Neural cell (in vitro differentiated cells): ENCODE results near the gene SMCO2. TPM values are rescaled to one million over a fixed set of nuclear protein-coding genes. Genes with fewer than 3 reads are reported as not detected.

Experiments
- H2AFZ ChIP-seq: fragments of 200-600, 300-800 bp; sonication (generic), shearing (Covaris generic); 2 replicates; pipeline ENCODE4 v1.6.0; 2014; ENCODE audit warnings: low read depth, mild to moderate bottlenecking, antibody characterized with exemption, low read length, moderate library complexity
- H3F3A ChIP-seq: fragments of 200-600 bp; shearing (Covaris generic); 2 replicates; pipeline ENCODE4 v1.6.1; 2016; ENCODE audit warnings: mild to moderate bottlenecking, moderate library complexity, mixed read lengths, antibody characterized with exemption, low read length; ENCODE audit not compliant: insufficient read depth, poor library complexity, severe bottlenecking
- H3K27ac ChIP-seq: fragments of 200-600, 300-800 bp; sonication (generic), shearing (Covaris generic); 2 replicates; pipeline ENCODE4 v1.5.1; 2014; ENCODE audit warnings: mild to moderate bottlenecking, low read length, moderate library complexity
- H3K27me3 ChIP-seq: fragments of 300-800, 200-600 bp; sonication (generic), shearing (Covaris generic); 2 replicates; pipeline ENCODE4 v1.6.0; 2014; ENCODE audit warnings: mild to moderate bottlenecking, low read depth, low read length, moderate library complexity; ENCODE audit not compliant: insufficient read depth
- H3K36me3 ChIP-seq: fragments of 300-800, 200-600 bp; sonication (generic), shearing (Covaris generic); 2 replicates; pipeline ENCODE4 v1.5.1; 2014; ENCODE audit warnings: mild to moderate bottlenecking, antibody characterized with exemption, low read length, moderate library complexity; ENCODE audit not compliant: insufficient read depth
- H3K4me2 ChIP-seq: fragments of 300-800, 200-600 bp; sonication (generic), shearing (Covaris generic); 2 replicates; pipeline ENCODE4 v1.6.0; 2014; ENCODE audit warnings: mild to moderate bottlenecking, low read length
- H3K4me3 ChIP-seq: fragments of 300-800, 200-600 bp; sonication (generic), shearing (Covaris generic); 2 replicates; pipeline ENCODE4 v1.5.1; 2014; ENCODE audit warnings: mild to moderate bottlenecking, low read length, moderate library complexity
- H3K79me2 ChIP-seq: fragments of 200-600 bp; shearing (Covaris generic); replicated peaks from 2 replicates; pipeline ENCODE4 v1.6.0; 2014; ENCODE audit warnings: mild to moderate bottlenecking, low read length, moderate library complexity; ENCODE audit not compliant: insufficient read depth
- H3K9ac ChIP-seq: fragments of 300-800, 200-600 bp; sonication (generic), shearing (Covaris generic); 2 replicates; pipeline ENCODE4 v1.6.1; 2016; ENCODE audit warnings: mild to moderate bottlenecking, low read length, mixed read lengths
- H3K9me2 ChIP-seq: fragments of 200-600 bp; shearing (Covaris generic); 2 replicates; pipeline ENCODE4 v1.6.1; 2016; ENCODE audit warnings: mild to moderate bottlenecking, low read length, mixed read lengths; ENCODE audit not compliant: insufficient read depth
- H3K9me3 ChIP-seq: fragments of 200-600, 300-800 bp; sonication (generic), shearing (Covaris generic); 2 replicates; pipeline ENCODE4 v1.6.1; 2016; ENCODE audit warnings: mild to moderate bottlenecking, mixed run types, low read length, moderate library complexity, mixed read lengths
- H4K20me1 ChIP-seq: fragments of 200-600 bp; shearing (Covaris generic); 2 replicates; pipeline ENCODE4 v1.6.1; 2016; ENCODE audit warnings: mild to moderate bottlenecking, mixed run types; ENCODE audit not compliant: insufficient read depth
- EP300 ChIP-seq: fragments of 450-650 bp; conservative IDR thresholded peaks from 2 replicates; pipeline ENCODE4 v1.6.1; 2014; ENCODE audit warnings: antibody characterized with exemption, mild to moderate bottlenecking, moderate library complexity; ENCODE audit not compliant: poor library complexity, severe bottlenecking
- EZH2 ChIP-seq: fragments of 200-600, 300-800 bp; shearing (Covaris generic), sonication (generic); IDR thresholded peaks from 2 replicates; pipeline ENCODE4 v1.6.1; 2014; ENCODE audit warnings: antibody characterized with exemption, low read length, borderline replicate concordance, mild to moderate bottlenecking; ENCODE audit not compliant: insufficient read depth, poor library complexity, severe bottlenecking
- MXI1 ChIP-seq: fragments of 450-650 bp; conservative IDR thresholded peaks from 2 replicates; pipeline ENCODE4 v1.6.1; 2014; ENCODE audit warnings: antibody characterized with exemption, mild to moderate bottlenecking; ENCODE audit not compliant: poor library complexity, severe bottlenecking
- POLR2AphosphoS5 ChIP-seq: IDR thresholded peaks from 2 replicates; pipeline ENCODE4 v1.6.1; 2012
- RAD21 ChIP-seq: fragments of 450-650 bp; conservative IDR thresholded peaks from 2 replicates; pipeline ENCODE4 v1.6.1; 2014; ENCODE audit warnings: antibody characterized with exemption, mild to moderate bottlenecking, moderate library complexity
- SMC3 ChIP-seq: fragments of 450-650 bp; conservative IDR thresholded peaks from 2 replicates; pipeline ENCODE4 v1.6.1; 2014; ENCODE audit warnings: antibody characterized with exemption, mild to moderate bottlenecking, moderate library complexity; ENCODE audit not compliant: poor library complexity
- TAF1 ChIP-seq: IDR thresholded peaks from 2 replicates; pipeline ENCODE4 v1.6.1; 2012; ENCODE audit warnings: low read depth
- polyA plus RNA-seq: library from polyadenylated mRNA; depleted of rRNA; stranded (reverse); fragments of >200 nt; gene quantifications from 2 replicates; pipeline ENCODE4 v1.2.3, GENCODE V29; 2014
- TF ChIP-seq, protein P1 (sequence below): fragments of 450-650 bp; IDR thresholded peaks from 2 replicates; pipeline ENCODE4 v1.5.1; 2014; ENCODE audit warnings: antibody characterized with exemption, mild to moderate bottlenecking, moderate library complexity; ENCODE audit not compliant: poor library complexity, severe bottlenecking

SMCO2 gene
- polyA plus RNA-seq, 1 donor from 2014 or later, result not detected

DNA sequence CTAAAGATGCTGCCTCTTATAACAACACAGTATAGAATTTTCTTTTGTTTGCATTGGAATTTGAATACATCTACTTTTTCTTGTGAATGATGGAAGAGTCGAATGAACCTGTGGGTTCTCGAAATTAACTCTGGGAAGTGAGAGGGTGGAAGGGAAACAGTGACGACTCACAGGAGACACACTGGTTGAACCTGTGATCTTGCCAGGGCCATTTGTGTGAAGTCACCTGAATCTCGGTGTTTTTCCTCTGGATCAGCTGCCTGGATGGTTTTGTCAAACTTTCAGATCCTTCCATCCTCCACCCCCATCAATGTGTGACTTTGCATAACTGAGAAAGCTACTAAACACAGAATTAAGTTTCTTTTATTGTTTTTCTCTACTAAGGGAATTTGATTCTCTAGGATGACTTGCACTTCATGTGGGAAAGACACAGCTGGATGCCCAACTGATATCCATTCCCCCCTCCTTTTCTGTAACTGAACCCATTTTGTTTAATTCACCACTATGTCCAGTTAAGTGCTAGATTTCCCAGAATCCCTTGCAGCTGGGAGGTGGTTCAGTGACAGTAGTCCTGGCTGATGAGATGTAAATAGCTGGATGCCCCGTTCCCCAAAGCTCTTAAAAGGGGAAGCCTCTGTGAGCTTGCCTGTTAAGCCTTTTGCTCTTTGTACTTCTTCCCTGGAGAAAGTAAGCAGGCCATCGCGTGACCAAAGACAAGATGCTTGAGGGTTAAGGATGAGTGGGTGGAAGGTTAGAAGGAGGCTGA lies 83.8 kb downstream of the SMCO2 start:
- Histone ChIP-seq H3F3A (no peaks in the 10 kb centered on the region), H3K79me2 (peaks cover 29% of the 10 kb centered on the region), H3K9ac (no peak overlapping the region), H2AFZ (no peak overlapping the region), H3K9me2 (no peaks in the 10 kb centered on the region), H3K4me3 (no peak overlapping the region), H3K27me3 (no peaks in the 10 kb centered on the region), H3K4me2 (no peak overlapping the region), H3K36me3 (no peaks in the 10 kb centered on the region), H3K27ac (no peak overlapping the region), H3K9me3 (no peaks in the 10 kb centered on the region), H4K20me1 (no peaks in the 10 kb centered on the region)
- TF ChIP-seq RAD21 (no peak), EP300 (no peak), MXI1 (no peak)

DNA sequence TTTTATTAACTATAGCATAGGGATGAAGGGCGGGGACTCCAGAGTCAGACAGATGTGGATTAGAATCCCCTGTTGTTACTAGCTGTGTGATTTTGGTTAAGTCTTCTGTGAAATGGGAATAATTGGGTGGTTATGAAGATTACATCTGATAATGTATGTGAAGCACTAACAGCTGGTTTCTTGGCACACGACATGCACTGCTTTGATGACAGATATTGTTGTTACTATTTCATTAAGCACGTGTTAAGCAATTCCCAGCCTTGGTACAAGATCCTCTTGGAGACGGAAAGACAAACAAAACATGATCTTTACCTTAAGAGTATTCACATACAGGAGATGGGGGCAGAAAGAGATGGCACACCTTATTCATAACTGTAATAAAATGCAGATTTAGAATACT lies 85.4 kb downstream of the SMCO2 start:
- Histone ChIP-seq H3K9ac (no peak overlapping the region), H3K36me3 (no peaks in the 10 kb centered on the region), H4K20me1 (no peaks in the 10 kb centered on the region), H3K9me2 (no peaks in the 10 kb centered on the region), H3K79me2 (peaks cover 18% of the 10 kb centered on the region), H3F3A (no peaks in the 10 kb centered on the region), H3K4me3 (no peak overlapping the region), H3K27me3 (no peaks in the 10 kb centered on the region), H3K4me2 (no peak overlapping the region), H3K9me3 (no peaks in the 10 kb centered on the region), H3K27ac (no peak overlapping the region), H2AFZ (no peak overlapping the region)
- TF ChIP-seq EP300 (no peak), MXI1 (no peak), POLR2AphosphoS5 (no peak), SMC3 (no peak), TAF1 (no peak), RAD21 (no peak), EZH2 (no peak)
- TF ChIP-seq, protein P1, sequence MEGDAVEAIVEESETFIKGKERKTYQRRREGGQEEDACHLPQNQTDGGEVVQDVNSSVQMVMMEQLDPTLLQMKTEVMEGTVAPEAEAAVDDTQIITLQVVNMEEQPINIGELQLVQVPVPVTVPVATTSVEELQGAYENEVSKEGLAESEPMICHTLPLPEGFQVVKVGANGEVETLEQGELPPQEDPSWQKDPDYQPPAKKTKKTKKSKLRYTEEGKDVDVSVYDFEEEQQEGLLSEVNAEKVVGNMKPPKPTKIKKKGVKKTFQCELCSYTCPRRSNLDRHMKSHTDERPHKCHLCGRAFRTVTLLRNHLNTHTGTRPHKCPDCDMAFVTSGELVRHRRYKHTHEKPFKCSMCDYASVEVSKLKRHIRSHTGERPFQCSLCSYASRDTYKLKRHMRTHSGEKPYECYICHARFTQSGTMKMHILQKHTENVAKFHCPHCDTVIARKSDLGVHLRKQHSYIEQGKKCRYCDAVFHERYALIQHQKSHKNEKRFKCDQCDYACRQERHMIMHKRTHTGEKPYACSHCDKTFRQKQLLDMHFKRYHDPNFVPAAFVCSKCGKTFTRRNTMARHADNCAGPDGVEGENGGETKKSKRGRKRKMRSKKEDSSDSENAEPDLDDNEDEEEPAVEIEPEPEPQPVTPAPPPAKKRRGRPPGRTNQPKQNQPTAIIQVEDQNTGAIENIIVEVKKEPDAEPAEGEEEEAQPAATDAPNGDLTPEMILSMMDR, result no peak

DNA sequence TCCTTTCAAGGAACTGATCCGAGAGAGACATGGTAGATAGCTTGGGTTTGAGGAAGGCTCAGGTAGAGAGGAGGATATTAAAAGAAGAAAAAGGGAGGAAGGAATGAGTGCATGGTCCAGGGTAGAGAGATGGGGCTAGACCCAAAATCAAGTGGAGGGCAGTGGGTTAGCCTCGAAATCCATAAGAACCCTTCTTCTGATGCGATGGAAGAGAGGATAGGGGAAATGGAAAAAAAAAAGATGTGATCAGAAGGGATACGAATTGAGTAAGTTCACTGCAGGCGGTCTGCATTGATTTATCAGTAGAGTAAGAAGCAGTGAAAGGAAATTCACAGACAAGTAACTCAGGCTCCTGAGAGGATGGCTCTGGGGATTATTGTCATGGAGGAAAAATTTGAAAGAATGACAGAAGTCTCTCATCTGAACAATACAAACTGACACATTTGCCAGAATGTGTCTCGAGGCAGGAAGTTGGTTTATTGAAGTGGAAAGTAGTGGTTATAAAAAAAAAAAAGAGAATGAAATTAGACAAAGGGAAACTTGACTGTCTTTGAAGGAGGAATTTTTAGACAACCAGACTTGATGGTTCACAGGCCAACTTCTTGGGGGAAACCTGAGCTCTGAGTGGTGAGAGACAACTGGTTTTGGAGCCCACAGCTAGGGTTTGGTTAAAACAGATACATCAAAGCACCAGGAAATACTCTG lies 87.7 kb downstream of the SMCO2 start:
- TF ChIP-seq RAD21, result no peak
- no peak for TF ChIP-seq MXI1
- no peak for TF ChIP-seq TAF1
- no peak for TF ChIP-seq SMC3
- TF ChIP-seq EP300, result peak; percentile 79
- Histone ChIP-seq H3K36me3 (no peaks in the 10 kb centered on the region), H3K4me2 (no peak overlapping the region), H3K79me2 (peaks cover 12% of the 10 kb centered on the region), H2AFZ (no peak overlapping the region), H3K9me3 (no peaks in the 10 kb centered on the region), H4K20me1 (no peaks in the 10 kb centered on the region), H3K9me2 (no peaks in the 10 kb centered on the region), H3K27me3 (no peaks in the 10 kb centered on the region), H3K9ac (no peak overlapping the region), H3K4me3 (peak overlapping the region; percentile 13), H3K27ac (peak overlapping the region; percentile 32), H3F3A (no peaks in the 10 kb centered on the region)
